ENCODE measurements around the gene GABBR2. TPM values are rescaled to one million over a fixed set of nuclear protein-coding genes. Genes with fewer than 3 reads are reported as not detected.

The GABBR2 gene
- polyA plus RNA-seq, 1 of the 3 experiments (the other 2 are of a cell fraction), result not detected

DNA sequence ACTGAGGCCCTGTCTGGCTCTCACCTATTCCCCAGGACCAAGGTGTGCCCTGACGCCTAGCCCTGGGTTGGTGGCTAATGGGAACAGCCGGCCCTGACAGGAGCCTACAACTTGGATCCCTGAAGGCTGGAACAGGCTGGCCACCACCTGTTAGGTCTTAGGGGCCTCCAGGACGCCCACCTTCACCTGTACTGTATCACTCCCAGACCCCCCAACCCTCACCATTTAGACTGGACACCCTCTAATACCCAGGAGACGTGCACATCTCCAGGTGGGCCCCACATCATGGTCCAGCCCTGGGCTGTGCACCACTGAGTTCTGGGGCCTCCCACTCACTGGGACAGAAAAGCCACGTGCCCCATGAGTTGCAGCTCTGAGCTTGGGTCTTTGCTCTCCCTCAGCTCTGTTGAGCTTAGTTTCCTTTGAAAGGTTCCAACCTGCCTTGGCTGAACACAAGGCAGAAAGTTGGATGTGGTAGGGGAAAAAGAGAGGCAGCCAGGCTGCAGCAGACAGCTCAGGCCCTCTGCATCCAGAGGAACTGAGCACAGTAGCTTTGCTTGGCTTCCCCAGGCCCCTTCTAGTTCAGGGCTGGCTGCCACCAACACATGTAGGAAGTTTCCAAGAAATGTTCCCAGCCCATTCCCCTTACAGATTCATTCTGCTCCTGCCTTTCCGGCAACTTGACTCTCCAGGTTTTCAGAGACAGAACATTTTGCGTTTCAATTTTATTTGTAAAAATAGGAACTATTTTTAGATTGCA, 336.5 kb downstream of the GABBR2 start:
- Histone ChIP-seq H3K4me1 (ENCODE audit: control insufficient read depth in 1 of 2, insufficient read depth in 2 of 2, low read depth in 1 of 2, low read length in 1 of 2) (peaks cover 3 to 11% of the 10 kb centered on the region in 2 experiments; a peak in 2 of 4 replicates), H3K9me3 (no peaks in the 10 kb centered on the region), H2AFZ (ENCODE audit: low read depth) (no peak overlapping the region; the same call in 1 of the 2 replicates), H3K27ac (ENCODE audit: low read depth in 2 of 2, low read length in 1 of 2) (no peak overlapping the region), H3K9me2 (no peaks in the 10 kb centered on the region), H3K9ac (no peak overlapping the region), H4K20me1 (ENCODE audit: insufficient read depth) (no peaks in the 10 kb centered on the region), H3K36me3 (replicated peaks in 1 of 2; ENCODE audit: control insufficient read depth in 1 of 2, insufficient read depth in 2 of 2, low read length in 1 of 2) (no peaks in the 10 kb centered on the region), H3K27me3 (ENCODE audit: insufficient read depth) (no peaks in the 10 kb centered on the region), H3K4me2 (no peak overlapping the region), H3K79me2 (ENCODE audit: insufficient read depth) (no peaks in the 10 kb centered on the region), H3F3A (replicated peaks; ENCODE audit: insufficient read depth) (peaks cover 12% of the 10 kb centered on the region), H3K4me3 (ENCODE audit: low read depth in 2 of 2, low read length in 1 of 2) (no peak overlapping the region)
- no peak for TF ChIP-seq MEF2A (IDR thresholded peaks at IDR 0.05; ENCODE audit: borderline replicate concordance, low read depth)
- no peak for TF ChIP-seq YY1 (IDR thresholded peaks at IDR 0.05; ENCODE audit: low read depth)
- no peak for TF ChIP-seq RAD21 (IDR thresholded peaks at IDR 0.05; ENCODE audit: low read length)
- TF ChIP-seq, protein P1, sequence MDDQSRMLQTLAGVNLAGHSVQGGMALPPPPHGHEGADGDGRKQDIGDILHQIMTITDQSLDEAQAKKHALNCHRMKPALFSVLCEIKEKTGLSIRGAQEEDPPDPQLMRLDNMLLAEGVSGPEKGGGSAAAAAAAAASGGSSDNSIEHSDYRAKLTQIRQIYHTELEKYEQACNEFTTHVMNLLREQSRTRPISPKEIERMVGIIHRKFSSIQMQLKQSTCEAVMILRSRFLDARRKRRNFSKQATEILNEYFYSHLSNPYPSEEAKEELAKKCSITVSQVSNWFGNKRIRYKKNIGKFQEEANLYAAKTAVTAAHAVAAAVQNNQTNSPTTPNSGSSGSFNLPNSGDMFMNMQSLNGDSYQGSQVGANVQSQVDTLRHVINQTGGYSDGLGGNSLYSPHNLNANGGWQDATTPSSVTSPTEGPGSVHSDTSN (IDR thresholded peaks at IDR 0.05), result no peak
- no peak for TF ChIP-seq ELF1 (IDR thresholded peaks at IDR 0.05)
- no peak for TF ChIP-seq GATA2 (CRISPR knock-in tag; IDR thresholded peaks at IDR 0.05)
- no peak for TF ChIP-seq FOXJ3 (CRISPR knock-in tag; IDR thresholded peaks at IDR 0.05)
- no peak for DNase-seq
- 37% methylated on average over 3 of the region's 7 CpGs for WGBS (ENCODE audit: low lambda C conversion rate)
- ChIA-PET POLR2A (no interaction called here), CTCF (interaction anchor here (0.7 kb wide), 1 partner anchor 21 kb away, joined by 3 read pairs; no protein-coding TSS in a partner anchor)

DNA sequence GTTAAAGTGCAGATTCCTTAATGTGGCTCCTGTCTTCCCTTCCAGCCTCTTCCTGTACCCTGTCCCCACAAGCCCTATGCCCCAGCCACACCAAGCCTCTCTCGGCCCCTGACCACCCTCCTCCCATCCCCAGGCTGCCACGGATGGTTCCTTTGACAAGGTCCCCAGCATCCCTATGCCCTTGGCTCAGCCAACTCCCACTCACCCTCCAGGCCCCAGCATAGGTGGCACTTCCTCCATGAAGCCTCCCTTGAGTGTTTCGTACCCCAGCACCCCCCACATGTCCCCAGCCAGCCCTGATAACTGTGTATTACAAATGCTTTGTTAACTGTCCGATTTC, 337.8 kb downstream of the GABBR2 start:
- Histone ChIP-seq H3K9me3 (no peaks in the 10 kb centered on the region), H3K9ac (no peak overlapping the region), H3K36me3 (replicated peaks in 1 of 2; ENCODE audit: control insufficient read depth in 1 of 2, insufficient read depth in 2 of 2, low read length in 1 of 2) (no peaks in the 10 kb centered on the region), H3K4me1 (ENCODE audit: control insufficient read depth in 1 of 2, insufficient read depth in 2 of 2, low read depth in 1 of 2, low read length in 1 of 2) (peaks cover 3 to 11% of the 10 kb centered on the region in 2 experiments; a peak in 2 of 4 replicates), H3K27ac (ENCODE audit: low read depth in 2 of 2, low read length in 1 of 2) (no peak overlapping the region), H4K20me1 (ENCODE audit: insufficient read depth) (no peaks in the 10 kb centered on the region), H3K27me3 (ENCODE audit: insufficient read depth) (no peaks in the 10 kb centered on the region), H3K9me2 (no peaks in the 10 kb centered on the region), H2AFZ (ENCODE audit: low read depth) (no peak overlapping the region), H3K4me3 (ENCODE audit: low read depth in 2 of 2, low read length in 1 of 2) (no peak overlapping the region), H3F3A (replicated peaks; ENCODE audit: insufficient read depth) (peaks cover 12% of the 10 kb centered on the region), H3K79me2 (ENCODE audit: insufficient read depth) (no peaks in the 10 kb centered on the region), H3K4me2 (no peak overlapping the region)
- no peak for DNase-seq
- CTCF ChIA-PET, result interaction anchor here (1.3 kb wide), 1 partner anchor 55 kb away, joined by 3 read pairs; no protein-coding TSS in a partner anchor
- POLR2A ChIA-PET, result no interaction called here
- WGBS (ENCODE audit: low lambda C conversion rate), result 31% methylated on average over 4 of the region's 4 CpGs
- TF ChIP-seq TAF1 (IDR thresholded peaks at IDR 0.05; ENCODE audit: borderline replicate concordance, low read depth, low read length), result no peak
- no peak for TF ChIP-seq ELF1 (IDR thresholded peaks at IDR 0.05)
- TF ChIP-seq GABPA (IDR thresholded peaks at IDR 0.05; ENCODE audit: low read depth), result no peak
- TF ChIP-seq, protein P2, sequence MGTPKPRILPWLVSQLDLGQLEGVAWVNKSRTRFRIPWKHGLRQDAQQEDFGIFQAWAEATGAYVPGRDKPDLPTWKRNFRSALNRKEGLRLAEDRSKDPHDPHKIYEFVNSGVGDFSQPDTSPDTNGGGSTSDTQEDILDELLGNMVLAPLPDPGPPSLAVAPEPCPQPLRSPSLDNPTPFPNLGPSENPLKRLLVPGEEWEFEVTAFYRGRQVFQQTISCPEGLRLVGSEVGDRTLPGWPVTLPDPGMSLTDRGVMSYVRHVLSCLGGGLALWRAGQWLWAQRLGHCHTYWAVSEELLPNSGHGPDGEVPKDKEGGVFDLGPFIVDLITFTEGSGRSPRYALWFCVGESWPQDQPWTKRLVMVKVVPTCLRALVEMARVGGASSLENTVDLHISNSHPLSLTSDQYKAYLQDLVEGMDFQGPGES (IDR thresholded peaks at IDR 0.05; ENCODE audit: low read depth, low read length), result no peak
- no peak for TF ChIP-seq EZH2phosphoT487 (IDR thresholded peaks at IDR 0.05; ENCODE audit: borderline replicate concordance, low read depth)
- no peak for TF ChIP-seq POLR2AphosphoS5 (IDR thresholded peaks at IDR 0.05; ENCODE audit: low read depth, low read length)
- no peak for TF ChIP-seq TEAD4 (IDR thresholded peaks at IDR 0.05; ENCODE audit: borderline replicate concordance, insufficient read depth)
- TF ChIP-seq, protein P3, sequence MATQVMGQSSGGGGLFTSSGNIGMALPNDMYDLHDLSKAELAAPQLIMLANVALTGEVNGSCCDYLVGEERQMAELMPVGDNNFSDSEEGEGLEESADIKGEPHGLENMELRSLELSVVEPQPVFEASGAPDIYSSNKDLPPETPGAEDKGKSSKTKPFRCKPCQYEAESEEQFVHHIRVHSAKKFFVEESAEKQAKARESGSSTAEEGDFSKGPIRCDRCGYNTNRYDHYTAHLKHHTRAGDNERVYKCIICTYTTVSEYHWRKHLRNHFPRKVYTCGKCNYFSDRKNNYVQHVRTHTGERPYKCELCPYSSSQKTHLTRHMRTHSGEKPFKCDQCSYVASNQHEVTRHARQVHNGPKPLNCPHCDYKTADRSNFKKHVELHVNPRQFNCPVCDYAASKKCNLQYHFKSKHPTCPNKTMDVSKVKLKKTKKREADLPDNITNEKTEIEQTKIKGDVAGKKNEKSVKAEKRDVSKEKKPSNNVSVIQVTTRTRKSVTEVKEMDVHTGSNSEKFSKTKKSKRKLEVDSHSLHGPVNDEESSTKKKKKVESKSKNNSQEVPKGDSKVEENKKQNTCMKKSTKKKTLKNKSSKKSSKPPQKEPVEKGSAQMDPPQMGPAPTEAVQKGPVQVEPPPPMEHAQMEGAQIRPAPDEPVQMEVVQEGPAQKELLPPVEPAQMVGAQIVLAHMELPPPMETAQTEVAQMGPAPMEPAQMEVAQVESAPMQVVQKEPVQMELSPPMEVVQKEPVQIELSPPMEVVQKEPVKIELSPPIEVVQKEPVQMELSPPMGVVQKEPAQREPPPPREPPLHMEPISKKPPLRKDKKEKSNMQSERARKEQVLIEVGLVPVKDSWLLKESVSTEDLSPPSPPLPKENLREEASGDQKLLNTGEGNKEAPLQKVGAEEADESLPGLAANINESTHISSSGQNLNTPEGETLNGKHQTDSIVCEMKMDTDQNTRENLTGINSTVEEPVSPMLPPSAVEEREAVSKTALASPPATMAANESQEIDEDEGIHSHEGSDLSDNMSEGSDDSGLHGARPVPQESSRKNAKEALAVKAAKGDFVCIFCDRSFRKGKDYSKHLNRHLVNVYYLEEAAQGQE (IDR thresholded peaks at IDR 0.05; ENCODE audit: low read depth, low read length), result no peak
- TF ChIP-seq RAD21 (IDR thresholded peaks at IDR 0.05; ENCODE audit: low read length), result no peak
- TF ChIP-seq MXI1 (IDR thresholded peaks at IDR 0.05; ENCODE audit: low read depth, low read length), result no peak
- no peak for TF ChIP-seq EP300 (IDR thresholded peaks at IDR 0.05; ENCODE audit: borderline replicate concordance in 1 of 2, low read depth in 1 of 2, low read length in 1 of 2)
- TF ChIP-seq RFX5 (IDR thresholded peaks at IDR 0.05; ENCODE audit: low read length), result no peak
- TF ChIP-seq, protein P1 (IDR thresholded peaks at IDR 0.05), result no peak
- TF ChIP-seq FOXJ3 (CRISPR knock-in tag; IDR thresholded peaks at IDR 0.05), result no peak
- TF ChIP-seq JUND (IDR thresholded peaks at IDR 0.05), result no peak
- TF ChIP-seq, protein P4, sequence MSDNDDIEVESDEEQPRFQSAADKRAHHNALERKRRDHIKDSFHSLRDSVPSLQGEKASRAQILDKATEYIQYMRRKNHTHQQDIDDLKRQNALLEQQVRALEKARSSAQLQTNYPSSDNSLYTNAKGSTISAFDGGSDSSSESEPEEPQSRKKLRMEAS (IDR thresholded peaks at IDR 0.05; ENCODE audit: low read depth), result no peak
- no peak for TF ChIP-seq NFIC (IDR thresholded peaks at IDR 0.05; ENCODE audit: borderline replicate concordance)
- no peak for TF ChIP-seq CHD2 (IDR thresholded peaks at IDR 0.05; ENCODE audit: low read length, partially characterized antibody)
